ENCODE data around the gene OR5B2.
"Not testable (repeated sequence)": the region's sequence is repeated elsewhere in the genome, so short reads cannot be mapped to it uniquely, and the experiment has no call there.

OR5B2 gene

GRCh38 chr11:58428021-58428420 is at the start of gene OR5B2:
Gene OR5B2, minus strand, starts transcription at chr11:58428121. Its CDS starts 4,860 bp downstream, at chr11:58423261.
- DNase-seq: no peak

- DNase-seq: no peak
Measured at GRCh38 chr11:58471892-58472291, 44.0 kb upstream of the OR5B2 start.

- no peak for DNase-seq
Measured at GRCh38 chr11:58466293-58466692, 38.4 kb upstream of the OR5B2 start.

- DNase-seq: no peak
Measured at GRCh38 chr11:58465690-58466089, 37.8 kb upstream of the OR5B2 start.

GRCh38 chr11:58451585-58451984 is 23.7 kb upstream of the OR5B2 start:
- DNase-seq: no peak

GRCh38 chr11:58446294-58446693 is 18.4 kb upstream of the OR5B2 start:
- no peak for DNase-seq

- no peak for DNase-seq
Measured at GRCh38 chr11:58444300-58444699, 16.4 kb upstream of the OR5B2 start.

GRCh38 chr11:58442136-58442535 is 14.2 kb upstream of the OR5B2 start, which contains the start of gene OR5B12:
Gene OR5B12, minus strand, starts transcription at chr11:58442236. Its CDS starts 2,085 bp downstream, at chr11:58440151.
- no peak for DNase-seq

GRCh38 chr11:58438486-58438885 is 10.6 kb upstream of the OR5B2 start:
- DNase-seq: no peak

GRCh38 chr11:58434217-58434616 is 6.3 kb upstream of the OR5B2 start:
- DNase-seq: no peak

GRCh38 chr11:58433638-58434203 is 5.8 kb upstream of the OR5B2 start:
- DNase-seq: no peak

- no peak for DNase-seq
Measured at GRCh38 chr11:58429273-58429672, 1.4 kb upstream of the OR5B2 start.

GRCh38 chr11:58406774-58407173 is 21.1 kb downstream of the OR5B2 start, which contains the start of gene OR5B3:
Gene OR5B3, minus strand, starts transcription at chr11:58406874. Its CDS starts 3,465 bp downstream, at chr11:58403409.
- DNase-seq: no peak

- not testable (repeated sequence) for DNase-seq
Measured at GRCh38 chr11:58399622-58400021, 28.3 kb downstream of the OR5B2 start.

GRCh38 chr11:58395581-58395980 is 32.3 kb downstream of the OR5B2 start:
- no peak for DNase-seq

- no peak for DNase-seq
Measured at GRCh38 chr11:58394195-58394594, 33.7 kb downstream of the OR5B2 start.

GRCh38 chr11:58392746-58393145 is 35.2 kb downstream of the OR5B2 start:
- no peak for DNase-seq

GRCh38 chr11:58391879-58392278 is 36.0 kb downstream of the OR5B2 start:
- no peak for DNase-seq

- no peak for DNase-seq
Measured at GRCh38 chr11:58390551-58391063, 37.3 kb downstream of the OR5B2 start.
